ENCODE measurements around the gene ARSI.

- TF ChIP-seq, protein P1, sequence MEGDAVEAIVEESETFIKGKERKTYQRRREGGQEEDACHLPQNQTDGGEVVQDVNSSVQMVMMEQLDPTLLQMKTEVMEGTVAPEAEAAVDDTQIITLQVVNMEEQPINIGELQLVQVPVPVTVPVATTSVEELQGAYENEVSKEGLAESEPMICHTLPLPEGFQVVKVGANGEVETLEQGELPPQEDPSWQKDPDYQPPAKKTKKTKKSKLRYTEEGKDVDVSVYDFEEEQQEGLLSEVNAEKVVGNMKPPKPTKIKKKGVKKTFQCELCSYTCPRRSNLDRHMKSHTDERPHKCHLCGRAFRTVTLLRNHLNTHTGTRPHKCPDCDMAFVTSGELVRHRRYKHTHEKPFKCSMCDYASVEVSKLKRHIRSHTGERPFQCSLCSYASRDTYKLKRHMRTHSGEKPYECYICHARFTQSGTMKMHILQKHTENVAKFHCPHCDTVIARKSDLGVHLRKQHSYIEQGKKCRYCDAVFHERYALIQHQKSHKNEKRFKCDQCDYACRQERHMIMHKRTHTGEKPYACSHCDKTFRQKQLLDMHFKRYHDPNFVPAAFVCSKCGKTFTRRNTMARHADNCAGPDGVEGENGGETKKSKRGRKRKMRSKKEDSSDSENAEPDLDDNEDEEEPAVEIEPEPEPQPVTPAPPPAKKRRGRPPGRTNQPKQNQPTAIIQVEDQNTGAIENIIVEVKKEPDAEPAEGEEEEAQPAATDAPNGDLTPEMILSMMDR (IDR thresholded peaks at IDR 0.05) = no peak
- no peak for TF ChIP-seq EZH2phosphoT487 (IDR thresholded peaks at IDR 0.05)
Measured at GRCh38 chr5:150318613-150319483, 16.1 kb upstream of the ARSI start.

Measured in neural progenitor cell (in vitro differentiated cells).